Aorta (tissue), 5 donors: Measurements from ENCODE around the gene MAGT1. TPM values are rescaled to one million over a fixed set of nuclear protein-coding genes. Genes with fewer than 3 reads are reported as not detected.
A peak's percentile ranks its signal among the peaks of the same experiment; 100 is the strongest.

Experiments used
- ATAC-seq: fragments of 200-7000 bp; cut with Tn5 transposase; one replicate; pipeline ENCODE4 v1.9.1; 2022; ENCODE audit warnings: moderate library complexity; ENCODE audit not compliant: low FRiP score
- DNase-seq, 2 donors: peaks; one replicate each; pipeline ENCODE4 v3.0.0-alpha.2; 2020
- H3K27ac ChIP-seq, 2 donors: one replicate each; pipeline ENCODE4 v1.5.1; 2013; ENCODE audit warnings: low read length in 2 of 2, mild to moderate bottlenecking in 2 of 2, moderate library complexity in 2 of 2, control low read depth in 1 of 2, inconsistent platforms in 1 of 2, low read depth in 1 of 2
- H3K27me3 ChIP-seq, 2 donors: one replicate each; pipeline ENCODE4 v1.6.1; 2013; ENCODE audit warnings: control low read depth in 1 of 2, low read length in 1 of 2, mild to moderate bottlenecking in 1 of 2, moderate library complexity in 1 of 2; ENCODE audit not compliant: insufficient read depth in 2 of 2, control insufficient read depth in 1 of 2
- H3K36me3 ChIP-seq, 2 donors: one replicate each; pipeline ENCODE4 v1.6.1; 2013; ENCODE audit warnings: control low read depth in 1 of 2, low read length in 1 of 2, mild to moderate bottlenecking in 1 of 2; ENCODE audit not compliant: insufficient read depth in 2 of 2, control insufficient read depth in 1 of 2
- H3K4me1 ChIP-seq, 2 donors: one replicate each; pipeline ENCODE4 v1.6.1; 2013; ENCODE audit warnings: low read length in 2 of 2, control low read depth in 1 of 2, mild to moderate bottlenecking in 1 of 2, moderate library complexity in 1 of 2; ENCODE audit not compliant: insufficient read depth in 2 of 2, control insufficient read depth in 1 of 2
- H3K4me3 ChIP-seq, 2 donors: one replicate each; pipeline ENCODE4 v1.5.1; 2013; ENCODE audit warnings: low read length in 2 of 2, control low read depth in 1 of 2, mild to moderate bottlenecking in 1 of 2
- H3K9me3 ChIP-seq: one replicate; pipeline ENCODE4 v1.6.1; 2013; ENCODE audit warnings: mild to moderate bottlenecking, low read length; ENCODE audit not compliant: control insufficient read depth
- WGBS, 2 donors: extraction: QIAGEN DNeasy Blood & Tissue Kit; methylation state at CpG; one replicate each; pipeline ENCODE4 v1.1.7; 2013; 5-methylcytosine and 5-hydroxymethylcytosine counted together
- intact Hi-C, 2 donors: fragments of 100-400 bp; cut with DNase I; formaldehyde crosslinking; loops; one replicate each; pipeline versions ENCODE4 v1.14.2 to v1.15.0; 2022
- polyA plus RNA-seq, 2 donors: library from polyadenylated mRNA; stranded (reverse); fragments of 200-250 nt; gene quantifications; one replicate each; pipeline ENCODE4 v1.2.3, GENCODE V29; 2013
- total RNA-seq, 2 donors: library from RNA; stranded (reverse); fragmentation: NEBNext Ultra II Directional; extraction: Animal tissue kit (Norgen Biotek cat#: 25700); gene quantifications; one replicate each; pipeline ENCODE4 v1.2.1, GENCODE V29; 2021
- donor health status: healthy with polysubstance abuse.
- donor health status: Bipolar disorder and iron deficiency.
- donor health status: DM: no; HTN: no; CAD: no.
- donor health status: DM: no; HTN: no; CAD: no.
- donor health status: DM: yes; HTN: yes; CAD: no.

The MAGT1 gene
- total and polyA plus RNA-seq, 4 donors, result 15.4 to 54.6 (median 35.8) TPM

DNA sequence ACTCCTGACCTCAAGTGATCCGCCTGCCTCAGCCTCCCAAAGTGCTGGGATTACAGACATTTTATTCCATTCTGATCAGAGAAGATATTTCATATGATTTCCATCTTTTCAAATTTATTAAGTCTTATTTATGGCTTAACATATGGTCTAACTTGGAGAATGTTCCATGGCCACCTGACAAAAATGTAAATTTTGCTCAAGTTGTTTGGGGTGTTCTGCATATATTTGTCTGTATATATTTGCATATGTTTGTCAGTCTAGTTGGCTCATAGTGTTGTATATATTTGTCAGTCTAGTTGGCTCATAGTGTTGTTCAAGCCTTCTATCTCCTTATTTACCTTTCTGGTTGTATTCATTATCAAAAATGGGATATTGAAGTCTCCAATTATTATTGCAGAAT is 93.0 kb downstream of the MAGT1 start:
- DNase-seq (no peak), ATAC-seq (no peak)
- WGBS, 2 donors, result 40 to 75% methylated on average over 1 of the region's 1 CpG
- H3K27me3 ChIP-seq, result no peaks in the 10 kb centered on the region
- H3K4me3 ChIP-seq, result no peak overlapping the region
- no peaks in the 10 kb centered on the region for H3K9me3 ChIP-seq
- no peaks in the 10 kb centered on the region for H3K36me3 ChIP-seq
- no peaks in the 10 kb centered on the region for H3K4me1 ChIP-seq
- intact Hi-C loops, result no loop called here
- no peak overlapping the region for H3K27ac ChIP-seq

DNA sequence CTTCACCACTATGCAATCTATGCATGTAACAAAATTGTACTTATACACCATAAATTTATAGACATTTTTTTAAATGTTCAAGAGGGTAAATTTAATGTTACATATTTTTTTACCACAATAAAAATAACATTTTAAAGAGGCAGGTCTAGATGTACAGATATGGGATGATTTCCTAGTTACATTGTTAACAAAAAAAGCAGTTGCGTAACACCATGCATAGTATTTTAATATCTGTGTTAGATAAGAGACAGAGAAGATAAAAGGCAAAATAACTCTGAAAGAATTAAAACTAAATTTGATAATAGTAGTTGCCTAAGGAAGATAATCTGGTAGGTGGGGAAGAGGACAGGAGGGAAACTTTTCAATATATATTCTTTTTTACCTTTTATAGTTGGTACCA is 100.1 kb downstream of the MAGT1 start:
- Histone ChIP-seq H3K4me1 (no peaks in the 10 kb centered on the region), H3K4me3 (no peak overlapping the region), H3K9me3 (no peaks in the 10 kb centered on the region), H3K27me3 (no peaks in the 10 kb centered on the region), H3K27ac (no peak overlapping the region), H3K36me3 (no peaks in the 10 kb centered on the region)
- DNase-seq (no peak), ATAC-seq (no peak)
- 97 to 100% methylated on average over 1 of the region's 1 CpG for WGBS, 2 donors
- intact Hi-C loops, result no loop called here

DNA sequence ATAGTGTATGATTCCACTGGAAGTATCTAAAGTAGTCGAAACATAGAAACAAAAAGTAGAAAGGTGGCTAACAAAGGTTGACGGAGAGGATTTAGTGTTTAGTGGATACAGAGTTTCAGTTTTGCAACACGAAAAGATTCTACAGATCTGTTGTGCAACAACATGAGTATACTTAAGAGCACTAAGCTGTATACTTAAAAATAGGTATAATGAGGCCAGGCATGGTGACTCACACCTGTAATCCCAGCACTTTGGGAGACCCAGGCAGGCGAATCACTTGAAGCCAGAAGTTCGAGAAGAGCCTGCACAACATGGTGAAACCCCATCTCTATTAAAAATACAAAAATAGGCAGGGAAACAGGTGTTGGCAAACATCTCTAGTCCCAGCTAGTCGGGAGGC is 101.3 kb downstream of the MAGT1 start:
- Histone ChIP-seq H3K27me3 (no peaks in the 10 kb centered on the region), H3K4me3 (no peak overlapping the region), H3K27ac (no peak overlapping the region), H3K9me3 (no peaks in the 10 kb centered on the region), H3K36me3 (no peaks in the 10 kb centered on the region), H3K4me1 (no peaks in the 10 kb centered on the region)
- 82 to 95% methylated on average over 6 of the region's 6 CpGs for WGBS, 2 donors
- intact Hi-C loops, result no loop called here
- ATAC-seq (no peak), DNase-seq (no peak)

DNA sequence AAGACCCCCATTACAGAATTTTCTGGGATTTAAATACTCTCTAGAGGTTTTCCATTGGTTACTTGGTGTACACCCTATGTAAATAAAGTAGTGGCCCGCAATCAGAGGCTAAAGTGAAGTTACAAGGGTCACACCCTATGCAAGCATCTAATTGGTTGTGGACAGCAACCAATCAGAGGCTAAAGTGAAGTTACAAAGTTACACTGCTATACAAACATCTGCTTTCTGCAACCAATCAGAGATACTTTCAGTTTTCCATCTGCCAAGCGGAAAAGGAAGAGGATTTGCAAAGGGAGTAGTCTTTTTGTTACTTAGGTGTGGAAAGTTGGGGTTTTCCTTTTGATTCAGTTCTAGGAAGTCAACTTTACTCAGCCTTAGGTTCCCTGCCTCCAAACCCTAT is 107.2 kb downstream of the MAGT1 start:
- no peaks in the 10 kb centered on the region for H3K36me3 ChIP-seq
- DNase-seq (no peak), ATAC-seq (no peak)
- 37 to 65% methylated on average over 2 of the region's 2 CpGs for WGBS, 2 donors
- no peak overlapping the region for H3K27ac ChIP-seq
- no peak overlapping the region for H3K4me3 ChIP-seq
- H3K9me3 ChIP-seq, result no peaks in the 10 kb centered on the region
- H3K4me1 ChIP-seq, result no peaks in the 10 kb centered on the region
- intact Hi-C loops, result no loop called here
- H3K27me3 ChIP-seq, result no peaks in the 10 kb centered on the region

DNA sequence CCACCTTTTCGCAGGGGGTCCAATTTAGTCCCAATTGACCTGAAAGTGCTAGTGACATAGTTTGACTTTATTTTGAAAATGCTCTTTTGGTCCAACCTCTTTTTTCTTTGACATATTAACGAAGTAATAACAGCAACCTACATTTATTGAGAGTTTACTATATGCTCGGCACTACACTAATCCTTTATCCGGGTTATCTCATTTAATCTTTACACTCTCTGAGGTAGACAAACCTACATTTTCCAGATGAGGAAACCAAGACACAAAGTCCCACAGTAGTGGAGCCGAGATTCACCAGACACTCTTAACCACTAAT is 108.9 kb downstream of the MAGT1 start:
- intact Hi-C loops, result no loop called here
- H3K9me3 ChIP-seq, result no peaks in the 10 kb centered on the region
- H3K27me3 ChIP-seq, result no peaks in the 10 kb centered on the region
- no peak overlapping the region for H3K4me3 ChIP-seq
- DNase-seq (no peak), ATAC-seq (no peak)
- no peaks in the 10 kb centered on the region for H3K4me1 ChIP-seq
- WGBS, 2 donors, result 13 to 44% methylated on average over 5 of the region's 5 CpGs
- no peaks in the 10 kb centered on the region for H3K36me3 ChIP-seq
- H3K27ac ChIP-seq, result no peak overlapping the region

DNA sequence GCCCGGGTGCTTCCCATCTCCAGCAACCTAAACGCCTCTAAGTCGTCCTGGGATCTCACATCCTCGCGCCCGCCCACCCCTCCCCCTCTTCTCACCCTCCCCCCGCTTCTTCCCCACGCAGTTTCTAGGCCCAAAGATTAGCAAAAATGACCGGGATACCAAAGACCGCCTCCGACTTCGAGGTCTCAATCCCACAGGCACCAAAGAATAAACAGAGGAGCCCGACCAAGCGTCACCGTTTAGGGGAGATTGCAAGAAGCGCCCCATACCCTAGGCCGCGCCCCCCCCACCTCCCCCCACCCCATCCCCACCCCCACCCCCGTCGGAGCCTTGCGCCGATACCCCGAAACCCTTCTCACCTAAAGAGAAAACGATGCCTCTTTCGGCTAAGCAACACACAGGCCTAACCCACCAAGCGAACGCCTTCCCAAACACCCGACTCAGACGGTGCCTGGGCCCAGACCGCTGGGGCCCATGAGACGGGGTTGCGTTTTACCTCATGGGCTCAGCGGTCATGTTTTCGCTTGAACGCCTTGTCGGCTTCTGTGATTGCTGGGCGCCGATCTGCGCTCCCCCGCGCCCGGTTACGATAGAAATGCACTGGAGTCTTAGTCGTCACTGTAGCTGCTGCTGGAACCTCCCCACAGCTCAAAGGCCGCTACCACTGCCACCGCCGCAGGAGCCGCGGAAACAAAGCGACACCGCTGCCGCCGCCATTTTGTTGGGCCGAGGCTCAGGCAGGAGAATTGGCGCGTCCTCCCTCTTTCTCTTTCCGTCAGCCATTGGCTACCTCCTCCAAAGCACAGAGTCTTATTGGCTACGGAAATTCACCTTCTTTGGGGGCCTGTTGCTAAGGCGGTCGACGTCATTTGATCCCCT is 109.5 kb downstream of the MAGT1 start, which contains the start of gene ATRX:
TSS of gene ATRX (minus strand) at position 731 of the 879 bp plus-strand sequence. CDS start at position 516, 215 bp downstream.
- DNase-seq (peak; percentile 81 to 85), ATAC-seq (peak; percentile 87)
- no peaks in the 10 kb centered on the region for H3K9me3 ChIP-seq
- no peaks in the 10 kb centered on the region for H3K36me3 ChIP-seq
- intact Hi-C loops, result no loop called here
- no peaks in the 10 kb centered on the region for H3K4me1 ChIP-seq
- peak within 1 kb of the TSS; percentile 49 to 83 for H3K4me3 ChIP-seq
- H3K27ac ChIP-seq, result peak within 1 kb of the TSS in 1 of 2 donors; percentile 73
- H3K27me3 ChIP-seq, result no peaks in the 10 kb centered on the region
- WGBS, 2 donors, result 1 to 29% methylated on average over 59 to 61 of the region's 61 CpGs

DNA sequence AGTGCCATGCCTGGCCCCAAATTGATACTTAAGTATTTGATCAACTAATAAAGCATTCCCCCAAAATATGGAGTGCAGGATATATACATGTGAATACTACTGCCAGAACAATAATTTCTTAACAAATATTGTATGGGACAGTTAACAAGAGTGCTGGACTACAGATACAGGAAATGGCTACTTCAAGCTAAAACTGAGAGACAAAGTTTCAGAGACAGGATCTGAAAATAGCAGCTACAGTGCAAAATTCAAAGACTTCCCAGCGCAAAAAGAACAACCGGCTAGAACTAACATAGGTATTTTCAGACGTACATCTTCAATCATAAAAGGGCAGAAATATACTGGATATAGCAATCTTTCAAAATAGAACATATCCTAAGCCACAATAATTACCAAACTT is 115.5 kb downstream of the MAGT1 start:
- no peak for ATAC-seq
- intact Hi-C loops, result no loop called here

DNA sequence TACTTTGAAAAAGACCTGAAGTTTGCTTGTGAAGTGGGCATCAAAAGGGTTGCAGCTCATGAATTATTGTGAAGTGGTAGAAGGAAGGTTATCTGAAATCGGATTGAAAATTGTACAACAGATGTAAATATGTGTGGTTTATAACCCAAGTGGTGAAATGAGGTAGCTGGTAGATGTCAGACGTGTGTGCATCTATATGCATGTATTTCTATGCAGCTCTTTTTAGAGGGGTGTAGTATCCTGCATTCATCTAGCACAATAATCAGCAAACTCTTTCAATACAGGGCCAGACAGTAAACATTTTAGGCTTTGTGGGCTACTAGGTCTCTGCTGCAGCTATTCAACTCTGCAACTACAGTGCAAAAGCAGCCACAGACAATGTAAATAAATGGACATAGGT is 118.6 kb downstream of the MAGT1 start:
- no peaks in the 10 kb centered on the region for H3K9me3 ChIP-seq
- ATAC-seq (no peak), DNase-seq (no peak)
- no peaks in the 10 kb centered on the region for H3K4me1 ChIP-seq
- intact Hi-C loops, result no loop called here
- no peak overlapping the region for H3K27ac ChIP-seq
- no peaks in the 10 kb centered on the region for H3K27me3 ChIP-seq
- H3K4me3 ChIP-seq, result no peak overlapping the region
- H3K36me3 ChIP-seq, result no peaks in the 10 kb centered on the region
- WGBS, 2 donors, result 30 to 34% methylated on average over 2 of the region's 2 CpGs

More for the DNA sequence above, 115.5 kb downstream of the MAGT1 start:
- 48 to 67% methylated on average over 3 of the region's 3 CpGs for WGBS, 2 donors
- Histone ChIP-seq H3K27me3 (no peaks in the 10 kb centered on the region), H3K27ac (no peak overlapping the region), H3K4me1 (no peaks in the 10 kb centered on the region), H3K4me3 (no peak overlapping the region), H3K36me3 (no peaks in the 10 kb centered on the region), H3K9me3 (no peaks in the 10 kb centered on the region)
- DNase-seq, result no peak
